Heart right ventricle (tissue), 16 donors: ENCODE data around the gene ACE2. TPM values are rescaled to one million over a fixed set of nuclear protein-coding genes. Genes with fewer than 3 reads are reported as not detected.
A peak's percentile ranks its signal among the peaks of the same experiment; 100 is the strongest.

Experiments used
- ATAC-seq, 8 donors: fragments of 200-7000 bp; cut with Tn5 transposase; one replicate each; pipeline ENCODE4 v1.9.1; 2020; ENCODE audit warnings: mild to moderate bottlenecking in 8 of 8, moderate library complexity in 8 of 8, moderate number of reproducible peaks in 1 of 8
- DNase-seq, 2 donors: peaks; one replicate each; pipeline ENCODE4 v3.0.0-alpha.2; 2020
- H3K27ac ChIP-seq, 10 donors: fragments of 200-600 bp; sonication (generic) in 2 of 10; one replicate each; pipeline versions ENCODE4 v1.5.0 to v1.8.0; 2020 to 2022; ENCODE audit warnings: mild to moderate bottlenecking in 3 of 10
- H3K27me3 ChIP-seq, 7 donors: fragments of 200-600 bp; one replicate each; pipeline ENCODE4 v1.8.0; 2021 to 2022; ENCODE audit warnings: mild to moderate bottlenecking in 2 of 7
- H3K36me3 ChIP-seq, 9 donors: fragments of 200-600 bp; sonication (generic) in 1 of 9; one replicate each; pipeline versions ENCODE4 v1.5.0 to v1.8.0; 2020 to 2022; ENCODE audit warnings: mild to moderate bottlenecking in 2 of 9
- H3K4me1 ChIP-seq, 9 donors: fragments of 200-600 bp; sonication (generic) in 1 of 9; one replicate each; pipeline versions ENCODE4 v1.5.0 to v1.8.0; 2020 to 2022; ENCODE audit warnings: mild to moderate bottlenecking in 4 of 9
- H3K4me3 ChIP-seq, 10 donors: fragments of 200-600 bp; sonication (generic) in 2 of 10; one replicate each; pipeline versions ENCODE4 v1.5.0 to v1.8.0; 2020 to 2022; ENCODE audit warnings: mild to moderate bottlenecking in 7 of 10, moderate library complexity in 2 of 10
- H3K9me3 ChIP-seq, 11 donors: fragments of 200-600 bp in 10 of 11; sonication (generic) in 2 of 11; one replicate each; pipeline versions ENCODE4 v1.5.0 to v1.8.0; 2013 to 2022; ENCODE audit warnings: mild to moderate bottlenecking in 2 of 11, control low read depth in 1 of 11, moderate library complexity in 1 of 11
- WGBS, 2 donors: extraction: QIAGEN DNeasy Blood & Tissue Kit; methylation state at CpG; one replicate each; pipeline ENCODE4 v1.1.7; 2013; ENCODE audit warnings: inconsistent platforms in 1 of 2; 5-methylcytosine and 5-hydroxymethylcytosine counted together
- intact Hi-C, 10 donors: fragments of 100-400 bp; cut with DNase I; formaldehyde crosslinking; loops; one replicate each; pipeline versions ENCODE4 v1.11.1 to v1.14.2; 2022
- polyA plus RNA-seq, 2 donors: library from polyadenylated mRNA; stranded (reverse); fragments of 200-250 nt; gene quantifications; one replicate each; pipeline ENCODE4 v1.2.3, GENCODE V29; 2013
- total RNA-seq, 10 donors: library from RNA; stranded (reverse); fragmentation: NEBNext Ultra II Directional in 3 of 10; extraction: Animal tissue kit (Norgen Biotek cat#: 25700) in 3 of 10; gene quantifications; one replicate each; pipeline versions ENCODE4 v1.2.1 to v1.2.4, GENCODE V29; 2021 to 2023
- TF ChIP-seq, protein P1 (sequence below), 9 donors: fragments of 200-600 bp; sonication (generic) in 2 of 9; IDR thresholded peaks; one replicate each; pipeline versions ENCODE4 v1.5.0 to v1.8.0; 2021 to 2022; ENCODE audit warnings: antibody characterized with exemption in 9 of 9, mild to moderate bottlenecking in 5 of 9, moderate library complexity in 1 of 9
- donor health status: Arrhythmogenic right ventricular cardiomyopathy.
- donor health status: ischemic (EF 13 %, LVEDD 7.1; RV severe dilation, severe dysfunction).
- donor health status: healthy with polysubstance abuse.
- donor health status: DM: no; HTN: yes; CAD: no.
- donor health status: DM: no; HTN: no; CAD: no.
- donor health status: ischemic (EF 25% LVEDD 6.9; RV normal size, moderate dysfunction).
- donor health status: ischemic (EF 25% LVEDD 5.7; RV mildly dilated, moderate dysfunction).
- donor health status: healthy.
- donor health status: DM: yes; HTN: yes; CAD: no.
- donor health status: Ischemic cardiomyopathy.
- donor health status: ischemic (EF 35%, LVEDD 5.7; RV mildly dilated, moderate dysfunction).
- donor health status: nonischemic (EF 11% LVEDD 7.7; RV severe dilation, severe dysfunction).
- donor health status: DM: yes; HTN: yes; CAD: no.
- donor health status: PGD.
- donor health status: ischemic (EF 29% LVEDD 5.4; RV normal size, mild dysfunction).
- donor health status: nonischemic (EF 23%, LVEDD 6.1; RV moderate dilation, normal function).

The ACE2 gene
- total and polyA plus RNA-seq, 12 donors = 6.7 to 42.4 (median 17.8) TPM

DNA sequence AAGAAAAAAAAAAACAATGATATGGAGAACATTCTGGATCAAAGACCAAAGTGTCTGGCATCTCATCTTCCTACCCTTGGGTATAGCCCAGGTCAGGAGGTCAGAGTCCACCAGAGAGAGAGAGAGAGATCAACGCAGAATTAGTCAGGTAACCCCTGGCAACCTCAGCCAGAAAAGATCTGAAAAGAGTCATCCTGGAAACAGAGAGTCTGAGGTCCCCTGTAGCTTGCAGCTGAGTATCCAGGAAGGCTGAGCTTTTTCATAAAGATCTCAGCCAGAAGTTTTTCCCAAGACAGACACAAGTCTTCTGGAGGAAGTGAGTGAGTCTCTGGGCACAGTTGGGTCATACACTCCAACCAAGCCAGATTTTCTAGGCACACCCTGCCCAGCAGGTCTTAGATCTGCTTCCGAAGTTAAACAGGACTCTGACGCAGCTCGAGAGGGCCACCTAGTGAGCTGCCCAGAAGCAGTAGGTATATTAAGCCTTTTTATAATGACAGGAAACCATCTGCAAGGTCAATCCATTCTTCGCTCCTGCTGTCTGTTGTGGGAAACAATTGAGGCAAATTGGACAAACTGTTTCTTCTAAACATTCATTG is 35.7 kb downstream of the ACE2 start:
- Histone ChIP-seq H3K4me3 (no peak overlapping the region), H3K27ac (no peak overlapping the region), H3K36me3 (no peaks in the 10 kb centered on the region), H3K27me3 (peaks cover 0 to 85% (median 0%) of the 10 kb centered on the region in 7 donors), H3K4me1 (peaks cover 0 to 8% (median 0%) of the 10 kb centered on the region in 9 donors), H3K9me3 (no peaks in the 10 kb centered on the region)
- intact Hi-C loops = loop anchor here in 7 of 10 donors (1.0 to 10.0 kb wide), 7 partner anchors 66 to 220 kb away; partner anchors contain the start of gene PIR (in 1 of the 7)
- DNase-seq (peak; percentile 29 to 41), ATAC-seq (peak; percentile 70 to 92 (median 82))
- TF ChIP-seq, protein P1, sequence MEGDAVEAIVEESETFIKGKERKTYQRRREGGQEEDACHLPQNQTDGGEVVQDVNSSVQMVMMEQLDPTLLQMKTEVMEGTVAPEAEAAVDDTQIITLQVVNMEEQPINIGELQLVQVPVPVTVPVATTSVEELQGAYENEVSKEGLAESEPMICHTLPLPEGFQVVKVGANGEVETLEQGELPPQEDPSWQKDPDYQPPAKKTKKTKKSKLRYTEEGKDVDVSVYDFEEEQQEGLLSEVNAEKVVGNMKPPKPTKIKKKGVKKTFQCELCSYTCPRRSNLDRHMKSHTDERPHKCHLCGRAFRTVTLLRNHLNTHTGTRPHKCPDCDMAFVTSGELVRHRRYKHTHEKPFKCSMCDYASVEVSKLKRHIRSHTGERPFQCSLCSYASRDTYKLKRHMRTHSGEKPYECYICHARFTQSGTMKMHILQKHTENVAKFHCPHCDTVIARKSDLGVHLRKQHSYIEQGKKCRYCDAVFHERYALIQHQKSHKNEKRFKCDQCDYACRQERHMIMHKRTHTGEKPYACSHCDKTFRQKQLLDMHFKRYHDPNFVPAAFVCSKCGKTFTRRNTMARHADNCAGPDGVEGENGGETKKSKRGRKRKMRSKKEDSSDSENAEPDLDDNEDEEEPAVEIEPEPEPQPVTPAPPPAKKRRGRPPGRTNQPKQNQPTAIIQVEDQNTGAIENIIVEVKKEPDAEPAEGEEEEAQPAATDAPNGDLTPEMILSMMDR (IDR thresholded peaks at IDR 0.05) = peak in 8 of 9 donors; percentile 18 to 68 (median 58)
- WGBS, 2 donors = 18 to 30% methylated on average over 5 of the region's 5 CpGs

DNA sequence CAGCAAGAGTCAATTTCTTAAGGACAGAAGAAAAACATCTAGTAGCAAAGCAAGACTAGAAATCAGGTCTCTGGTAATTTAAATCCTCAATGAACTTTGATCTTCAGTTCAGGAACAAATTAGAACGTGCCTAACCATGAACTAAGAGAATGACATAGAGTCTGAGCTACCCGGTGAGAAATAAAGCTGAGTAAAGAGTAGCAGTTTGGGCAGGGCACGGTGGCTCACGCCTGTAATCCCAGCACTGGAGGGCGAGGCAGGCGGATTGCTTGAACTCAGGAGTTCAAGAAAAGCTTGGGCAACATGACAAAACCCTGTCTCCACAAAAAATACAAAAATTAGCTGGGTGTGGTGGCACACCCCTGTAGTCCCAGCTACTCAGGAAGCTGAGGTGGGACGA is 37.7 kb downstream of the ACE2 start:
- TF ChIP-seq, protein P1 (IDR thresholded peaks at IDR 0.05) = no peak
- Histone ChIP-seq H3K9me3 (no peaks in the 10 kb centered on the region), H3K27ac (no peak overlapping the region), H3K36me3 (no peaks in the 10 kb centered on the region), H3K27me3 (peaks cover 0 to 79% (median 0%) of the 10 kb centered on the region in 7 donors), H3K4me3 (no peak overlapping the region), H3K4me1 (peaks cover 0 to 8% (median 0%) of the 10 kb centered on the region in 9 donors)
- intact Hi-C loops = loop anchor here in 1 of 10 donors (10.0 kb wide), 2 partner anchors 68 to 218 kb away; partner anchors contain the start of gene PIR
- ATAC-seq (no peak), DNase-seq (no peak)
- 81 to 84% methylated on average over 7 of the region's 7 CpGs for WGBS, 2 donors

DNA sequence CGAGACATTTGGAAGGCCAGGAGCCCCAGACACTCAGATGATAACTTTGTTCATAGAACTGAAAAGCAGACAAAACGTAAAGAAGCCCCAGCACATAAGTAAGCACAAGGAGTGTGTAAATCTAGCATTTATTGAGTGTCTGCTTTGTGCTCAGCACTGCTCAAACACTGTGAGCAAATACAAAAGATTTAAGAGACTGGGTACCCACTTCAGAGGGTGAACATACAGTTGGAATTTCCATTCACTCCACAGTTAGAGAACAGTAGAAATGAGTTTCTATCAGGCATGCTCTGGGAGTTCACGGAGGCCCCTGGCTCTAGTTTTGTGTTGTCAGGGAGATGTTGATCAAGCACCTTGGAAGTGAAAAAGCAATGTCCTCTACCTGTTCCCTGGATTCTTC is 39.8 kb downstream of the ACE2 start:
- Histone ChIP-seq H3K36me3 (no peaks in the 10 kb centered on the region), H3K4me3 (no peak overlapping the region), H3K27ac (no peak overlapping the region), H3K4me1 (peaks cover 0 to 8% (median 0%) of the 10 kb centered on the region in 9 donors), H3K27me3 (peaks cover 0 to 76% (median 0%) of the 10 kb centered on the region in 7 donors), H3K9me3 (no peaks in the 10 kb centered on the region)
- WGBS, 2 donors = 86 to 87% methylated on average over 3 of the region's 3 CpGs
- TF ChIP-seq, protein P1 (IDR thresholded peaks at IDR 0.05) = no peak
- DNase-seq = no peak
- no peak for ATAC-seq
- intact Hi-C loops = loop anchor here in 1 of 10 donors (10.0 kb wide), 2 partner anchors 66 to 216 kb away; partner anchors contain the start of gene PIR

DNA sequence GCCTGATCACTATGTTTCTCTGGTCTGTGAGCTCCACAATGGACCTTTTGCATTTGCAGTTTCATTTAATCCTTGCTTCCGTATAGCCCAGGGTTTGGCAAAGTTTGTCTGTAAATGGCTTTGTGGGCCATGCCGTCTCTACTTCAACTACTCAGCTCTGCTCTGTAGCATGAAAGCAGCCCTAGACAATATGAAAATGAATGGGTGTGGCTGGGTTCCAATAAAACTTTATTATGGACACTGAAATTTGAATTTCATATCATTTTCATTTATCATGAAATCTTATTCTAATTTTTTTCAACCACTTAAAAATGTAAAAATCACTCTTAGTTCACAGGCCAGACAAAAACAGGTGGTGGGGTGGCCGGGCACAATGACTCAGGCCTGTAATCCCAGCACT is 41.5 kb downstream of the ACE2 start:
- Histone ChIP-seq H3K27ac (no peak overlapping the region), H3K27me3 (peaks cover 0 to 65% (median 0%) of the 10 kb centered on the region in 7 donors), H3K4me3 (no peak overlapping the region), H3K36me3 (no peaks in the 10 kb centered on the region), H3K4me1 (no peaks in the 10 kb centered on the region), H3K9me3 (no peaks in the 10 kb centered on the region)
- intact Hi-C loops = no loop called here
- TF ChIP-seq, protein P1 (IDR thresholded peaks at IDR 0.05) = no peak
- DNase-seq (no peak), ATAC-seq (no peak)
- WGBS, 2 donors = 94 to 100% methylated on average over 3 of the region's 3 CpGs
